Vagina (tissue), 2 donors: ENCODE data around the gene GPR17. TPM values are rescaled to one million over a fixed set of nuclear protein-coding genes. Genes with fewer than 3 reads are reported as not detected.

Experiments used
- DNase-seq, 2 donors: peaks; one replicate each; pipeline ENCODE4 v3.0.0-alpha.2; 2017; ENCODE audit errors: extremely low spot score in 2 of 2
- H3K27ac ChIP-seq: fragments of 200-600 bp; sonication (generic); one replicate; pipeline ENCODE4 v1.5.1; 2019
- H3K27me3 ChIP-seq: fragments of 200-600 bp; sonication (generic); one replicate; pipeline ENCODE4 v1.5.1; 2019
- H3K36me3 ChIP-seq, 2 donors: fragments of 200-600 bp; sonication (generic); one replicate each; pipeline ENCODE4 v1.5.1; 2017 to 2019
- H3K4me1 ChIP-seq: fragments of 200-600 bp; sonication (generic); one replicate; pipeline ENCODE4 v1.5.1; 2019
- H3K4me3 ChIP-seq, 2 donors: fragments of 200-600 bp; sonication (generic); 1 replicate in 1 of 2; 2 replicates in 1 of 2; pipeline ENCODE4 v1.5.1; 2016 to 2019
- H3K9me3 ChIP-seq: fragments of 200-600 bp; sonication (generic); one replicate; pipeline ENCODE4 v1.5.1; 2019
- CTCF ChIP-seq, 3 experiments: fragments of 450-650 bp in 2 of 3; fragments of 200-600 bp in 1 of 3; sonication (generic) in 1 of 3; IDR thresholded peaks; one replicate each; pipeline ENCODE4 v1.5.1; 2017 to 2019; ENCODE audit warnings: antibody characterized with exemption in 3 of 3, mild to moderate bottlenecking in 2 of 3, moderate library complexity in 2 of 3
- POLR2A ChIP-seq, 2 donors: fragments of 450-650 bp; IDR thresholded peaks; one replicate each; pipeline ENCODE4 v1.6.1; 2017; ENCODE audit warnings: antibody characterized with exemption in 2 of 2, mild to moderate bottlenecking in 2 of 2, moderate library complexity in 2 of 2
- POLR2AphosphoS5 ChIP-seq, 2 donors: sonication (generic); formaldehyde crosslinking; IDR thresholded peaks; one replicate each; pipeline ENCODE4 v1.9.0; 2017; ENCODE audit warnings: antibody characterized with exemption in 2 of 2, mild to moderate bottlenecking in 2 of 2, low read depth in 1 of 2; ENCODE audit not compliant: insufficient read depth in 1 of 2
- intact Hi-C: fragments of 100-400 bp; cut with DNase I; formaldehyde crosslinking; loops from one replicate; pipeline ENCODE4 v1.15.1; 2023
- total RNA-seq: library from RNA; depleted of rRNA; stranded (reverse); fragments of >200 nt; gene quantifications from one replicate; pipeline ENCODE4 v1.2.3, GENCODE V29; 2016

Gene GPR17
- total RNA-seq = not detected

GRCh38 chr2:127645395-127646291 lies at the start of gene GPR17:
Gene GPR17 (plus strand): TSS chr2:127646153. CDS start chr2:127650736, 4,583 bp downstream.
- Histone ChIP-seq H3K27ac (peak within 1 kb of the TSS; percentile 18), H3K4me1 (peaks cover 32% of the 10 kb centered on the region), H3K36me3 (no peaks in the 10 kb centered on the region), H3K27me3 (no peaks in the 10 kb centered on the region), H3K9me3 (no peaks in the 10 kb centered on the region), H3K4me3 (no peak within 1 kb of the TSS)
- intact Hi-C loops = no loop called here
- TF ChIP-seq POLR2AphosphoS5 (IDR thresholded peaks at IDR 0.05; ENCODE audit: insufficient read depth in 1 of 2, low read depth in 1 of 2) (no peak), POLR2A (IDR thresholded peaks at IDR 0.05) (no peak), CTCF (IDR thresholded peaks at IDR 0.05) (no peak)
- no peak for DNase-seq

GRCh38 chr2:127596311-127597045 lies 49.5 kb upstream of the GPR17 start:
- H3K4me3 ChIP-seq = no peak overlapping the region
- no peak for TF ChIP-seq CTCF (IDR thresholded peaks at IDR 0.05)
- TF ChIP-seq POLR2AphosphoS5 (IDR thresholded peaks at IDR 0.05; ENCODE audit: insufficient read depth in 1 of 2, low read depth in 1 of 2) = no peak
- TF ChIP-seq POLR2A (IDR thresholded peaks at IDR 0.05) = no peak
- DNase-seq = peak in 1 of 2 donors; percentile 61
- no peaks in the 10 kb centered on the region for H3K36me3 ChIP-seq
- no peaks in the 10 kb centered on the region for H3K9me3 ChIP-seq
- intact Hi-C loops = no loop called here
- H3K27me3 ChIP-seq = no peaks in the 10 kb centered on the region
- no peak overlapping the region for H3K27ac ChIP-seq
- no peaks in the 10 kb centered on the region for H3K4me1 ChIP-seq

GRCh38 chr2:127597046-127597983 lies 48.6 kb upstream of the GPR17 start:
- intact Hi-C loops = no loop called here
- H3K4me3 ChIP-seq = no peak overlapping the region

GRCh38 chr2:127597984-127598380 lies 48.0 kb upstream of the GPR17 start:
- Histone ChIP-seq H3K4me1 (no peaks in the 10 kb centered on the region), H3K36me3 (no peaks in the 10 kb centered on the region), H3K27me3 (no peaks in the 10 kb centered on the region), H3K27ac (no peak overlapping the region), H3K9me3 (no peaks in the 10 kb centered on the region), H3K4me3 (no peak overlapping the region)
- TF ChIP-seq CTCF (IDR thresholded peaks at IDR 0.05) (no peak), POLR2AphosphoS5 (IDR thresholded peaks at IDR 0.05; ENCODE audit: insufficient read depth in 1 of 2, low read depth in 1 of 2) (no peak), POLR2A (IDR thresholded peaks at IDR 0.05) (no peak)
- intact Hi-C loops = no loop called here
- DNase-seq = no peak

More at GRCh38 chr2:127597046-127597983, 48.6 kb upstream of the GPR17 start:
- no peak overlapping the region for H3K27ac ChIP-seq
- DNase-seq = no peak
- H3K27me3 ChIP-seq = no peaks in the 10 kb centered on the region
- no peak for TF ChIP-seq CTCF (IDR thresholded peaks at IDR 0.05)
- TF ChIP-seq POLR2AphosphoS5 (IDR thresholded peaks at IDR 0.05; ENCODE audit: insufficient read depth in 1 of 2, low read depth in 1 of 2) = no peak
- TF ChIP-seq POLR2A (IDR thresholded peaks at IDR 0.05) = no peak
- H3K9me3 ChIP-seq = no peaks in the 10 kb centered on the region
- H3K36me3 ChIP-seq = no peaks in the 10 kb centered on the region
- H3K4me1 ChIP-seq = no peaks in the 10 kb centered on the region
